Activated CD8-positive, alpha-beta T cell treated with anti-CD3 and anti-CD28 coated beads for 36 hours (primary cell): Measurements from ENCODE around the gene OR2Z1. TPM values are rescaled to one million over a fixed set of nuclear protein-coding genes. Genes with fewer than 3 reads are reported as not detected.
A peak's percentile ranks its signal among the peaks of the same experiment; 100 is the strongest.
"Not testable (repeated sequence)": the region's sequence is repeated elsewhere in the genome, so short reads cannot be mapped to it uniquely, and the experiment has no call there.

ENCODE experiments used
- ATAC-seq: fragments of 200-7000 bp; cut with Tn5 transposase; one replicate; pipeline ENCODE4 v1.10.0; 2021; ENCODE audit warnings: mild to moderate bottlenecking, moderate library complexity
- CTCF ChIA-PET: fragments of 350-600 bp; sonication (Branson Sonifier 250); formaldehyde crosslinking; loops from one replicate; lab custom pipeline; 2021; ENCODE audit warnings: antibody characterized with exemption; lab: Charles Lee
- POLR2A ChIA-PET: fragments of 350-600 bp; sonication (Branson Sonifier 250); formaldehyde crosslinking; loops from one replicate; lab custom pipeline; 2021; ENCODE audit warnings: antibody characterized with exemption; lab: Charles Lee
- DNase-seq: peaks from one replicate; pipeline ENCODE4 v3.0.0-alpha.2; 2020
- H3K27ac Mint-ChIP-seq: one replicate; pipeline ENCODE4 v1.8.0; 2021; ENCODE audit warnings: mild to moderate bottlenecking, mixed read lengths
- H3K27me3 Mint-ChIP-seq: one replicate; pipeline ENCODE4 v1.8.0; 2021; ENCODE audit warnings: mixed read lengths
- H3K36me3 Mint-ChIP-seq: one replicate; pipeline ENCODE4 v1.8.0; 2021; ENCODE audit warnings: low read depth, mixed read lengths
- H3K4me1 Mint-ChIP-seq: one replicate; pipeline ENCODE4 v1.8.0; 2021; ENCODE audit warnings: low read depth, mixed read lengths
- H3K4me3 Mint-ChIP-seq: one replicate; pipeline ENCODE4 v1.8.0; 2021; ENCODE audit warnings: mild to moderate bottlenecking, moderate library complexity, mixed read lengths
- H3K9me3 Mint-ChIP-seq: one replicate; pipeline ENCODE4 v1.8.0; 2021; ENCODE audit warnings: mixed read lengths
- intact Hi-C: fragments of 100-400 bp; cut with micrococcal nuclease; formaldehyde crosslinking; loops from one replicate; pipeline ENCODE4 v1.10.0; 2022
- total RNA-seq, 2 experiments: library from RNA; stranded (reverse); gene quantifications; one replicate each; pipeline ENCODE4 v1.2.3, GENCODE V29; 2021
- TF ChIP-seq, protein P1 (sequence below): fragments of 200-600 bp; IDR thresholded peaks from one replicate; pipeline ENCODE4 v1.8.0; 2022; ENCODE audit warnings: antibody characterized with exemption, mild to moderate bottlenecking

The OR2Z1 gene
- total RNA-seq, 2 experiments from 2014 or later, result not detected

DNA sequence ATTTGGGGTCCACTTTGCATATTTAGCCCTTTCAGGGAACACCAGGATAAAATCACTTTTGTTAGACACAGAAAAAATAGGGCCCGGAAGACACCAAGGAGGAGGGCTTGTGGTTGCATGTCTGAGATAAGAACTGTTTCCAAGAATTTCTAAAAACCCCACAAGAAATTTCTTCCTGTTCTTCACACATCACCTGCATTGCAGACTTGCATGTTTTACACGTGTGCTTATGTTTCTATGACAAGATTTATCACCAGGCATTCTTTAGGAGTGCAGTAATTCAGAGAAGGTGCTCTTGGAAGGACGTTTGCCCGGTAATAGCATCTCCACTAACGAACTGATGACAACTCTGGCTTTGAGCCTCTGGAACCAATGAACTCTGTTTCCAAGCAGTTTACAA lies 15.7 kb upstream of the OR2Z1 start:
- CTCF ChIA-PET, result interaction anchor here (0.7 kb wide), 1 partner anchor 12 kb away, joined by 3 read pairs; no protein-coding TSS in a partner anchor
- POLR2A ChIA-PET, result no interaction called here
- Mint-ChIP-seq H3K9me3 (no peaks in the 10 kb centered on the region), H3K27ac (peak overlapping the region; percentile 83), H3K27me3 (peaks cover 2% of the 10 kb centered on the region), H3K4me3 (no peak overlapping the region), H3K36me3 (no peaks in the 10 kb centered on the region), H3K4me1 (peaks cover 44% of the 10 kb centered on the region)
- ATAC-seq (peak; percentile 25), DNase-seq (no peak)
- intact Hi-C loops, result no loop called here
- TF ChIP-seq, protein P1, sequence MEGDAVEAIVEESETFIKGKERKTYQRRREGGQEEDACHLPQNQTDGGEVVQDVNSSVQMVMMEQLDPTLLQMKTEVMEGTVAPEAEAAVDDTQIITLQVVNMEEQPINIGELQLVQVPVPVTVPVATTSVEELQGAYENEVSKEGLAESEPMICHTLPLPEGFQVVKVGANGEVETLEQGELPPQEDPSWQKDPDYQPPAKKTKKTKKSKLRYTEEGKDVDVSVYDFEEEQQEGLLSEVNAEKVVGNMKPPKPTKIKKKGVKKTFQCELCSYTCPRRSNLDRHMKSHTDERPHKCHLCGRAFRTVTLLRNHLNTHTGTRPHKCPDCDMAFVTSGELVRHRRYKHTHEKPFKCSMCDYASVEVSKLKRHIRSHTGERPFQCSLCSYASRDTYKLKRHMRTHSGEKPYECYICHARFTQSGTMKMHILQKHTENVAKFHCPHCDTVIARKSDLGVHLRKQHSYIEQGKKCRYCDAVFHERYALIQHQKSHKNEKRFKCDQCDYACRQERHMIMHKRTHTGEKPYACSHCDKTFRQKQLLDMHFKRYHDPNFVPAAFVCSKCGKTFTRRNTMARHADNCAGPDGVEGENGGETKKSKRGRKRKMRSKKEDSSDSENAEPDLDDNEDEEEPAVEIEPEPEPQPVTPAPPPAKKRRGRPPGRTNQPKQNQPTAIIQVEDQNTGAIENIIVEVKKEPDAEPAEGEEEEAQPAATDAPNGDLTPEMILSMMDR, result no peak

DNA sequence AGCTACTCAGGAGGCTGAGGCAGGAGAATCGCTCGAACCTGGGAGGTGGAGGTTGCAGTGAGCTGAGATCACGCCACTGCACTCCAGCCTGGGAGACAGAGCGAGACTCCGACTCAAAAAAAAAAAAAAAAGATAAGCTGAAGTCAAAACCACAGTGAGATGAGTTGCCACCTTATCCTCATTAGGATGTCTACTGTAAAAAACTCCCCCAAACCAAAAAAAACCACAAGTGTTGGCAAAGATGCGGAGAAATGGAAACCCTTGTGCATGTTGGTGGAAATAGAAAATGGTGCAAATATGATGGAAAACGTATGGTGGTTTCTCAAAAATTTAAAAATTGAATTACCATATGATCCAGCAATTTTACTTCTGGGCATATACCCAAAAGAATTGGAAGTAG lies 11.1 kb upstream of the OR2Z1 start:
- H3K4me3 Mint-ChIP-seq, H3K27ac Mint-ChIP-seq, H3K36me3 Mint-ChIP-seq, POLR2A ChIA-PET, DNase-seq, ATAC-seq, intact Hi-C loops, H3K4me1 Mint-ChIP-seq, H3K27me3 Mint-ChIP-seq: not testable (repeated sequence)
- CTCF ChIA-PET, result interaction anchor here (1.6 kb wide), 1 partner anchor 16 kb away, joined by 3 read pairs; no protein-coding TSS in a partner anchor
- H3K9me3 Mint-ChIP-seq, result peaks cover 10% of the 10 kb centered on the region

DNA sequence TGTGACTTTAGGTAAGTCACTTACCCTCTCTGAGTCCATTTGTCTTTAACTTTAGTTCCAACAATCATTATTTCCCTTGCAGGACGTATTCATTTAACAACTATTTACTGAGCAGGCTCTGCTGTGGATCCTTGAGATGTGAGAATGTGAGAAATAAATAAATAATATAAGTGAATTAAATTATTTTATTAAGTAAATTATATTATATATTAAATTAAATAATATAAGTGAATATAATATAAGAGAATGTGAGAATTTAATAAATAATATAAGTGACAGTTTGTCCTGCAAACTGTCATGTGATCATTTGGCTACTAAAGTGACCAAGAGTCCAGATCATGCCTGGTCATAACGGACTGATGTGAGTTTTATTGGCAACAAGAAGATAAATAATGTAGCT lies 598 bp downstream of the OR2Z1 start:
- CTCF ChIA-PET, result interaction anchor here (1.4 to 1.6 kb wide), 2 partner anchors 24 to 28 kb away, joined by 4 read pairs; partner anchors contain the start of gene ACTL9
- Mint-ChIP-seq H3K9me3 (peaks cover 3% of the 10 kb centered on the region), H3K27me3 (peaks cover 6% of the 10 kb centered on the region), H3K36me3 (no peaks in the 10 kb centered on the region), H3K4me3 (no peak overlapping the region), H3K27ac (no peak overlapping the region), H3K4me1 (no peaks in the 10 kb centered on the region)
- DNase-seq (no peak), ATAC-seq (no peak)
- POLR2A ChIA-PET, result no interaction called here
- TF ChIP-seq, protein P1, result no peak
- intact Hi-C loops, result no loop called here

DNA sequence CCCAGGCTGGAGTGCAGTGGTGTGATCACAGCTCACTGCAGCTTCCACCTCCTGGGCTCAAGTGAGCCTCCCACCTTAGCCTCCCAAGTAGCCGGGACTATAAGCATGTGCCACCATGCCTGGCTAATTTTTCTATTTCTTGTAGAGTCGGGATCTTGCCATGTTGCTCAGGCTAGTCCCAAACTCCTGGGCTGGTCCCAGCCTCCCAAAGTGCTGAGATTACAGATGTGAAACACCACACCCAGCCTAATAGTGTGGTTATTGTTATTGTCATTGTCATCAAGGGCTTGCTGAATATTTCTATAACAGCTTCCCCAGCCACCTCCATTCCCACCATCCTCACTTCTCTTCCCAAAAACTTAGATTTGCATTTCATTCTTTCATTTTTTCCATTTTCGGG lies 2.8 kb downstream of the OR2Z1 start:
- no peaks in the 10 kb centered on the region for H3K9me3 Mint-ChIP-seq
- H3K27ac Mint-ChIP-seq, result no peak overlapping the region
- H3K4me3 Mint-ChIP-seq, result no peak overlapping the region
- ChIA-PET POLR2A (no interaction called here), CTCF (no interaction called here)
- H3K36me3 Mint-ChIP-seq, result no peaks in the 10 kb centered on the region
- TF ChIP-seq, protein P1, result no peak
- no peaks in the 10 kb centered on the region for H3K4me1 Mint-ChIP-seq
- DNase-seq (no peak), ATAC-seq (no peak)
- intact Hi-C loops, result no loop called here
- H3K27me3 Mint-ChIP-seq, result peaks cover 6% of the 10 kb centered on the region

DNA sequence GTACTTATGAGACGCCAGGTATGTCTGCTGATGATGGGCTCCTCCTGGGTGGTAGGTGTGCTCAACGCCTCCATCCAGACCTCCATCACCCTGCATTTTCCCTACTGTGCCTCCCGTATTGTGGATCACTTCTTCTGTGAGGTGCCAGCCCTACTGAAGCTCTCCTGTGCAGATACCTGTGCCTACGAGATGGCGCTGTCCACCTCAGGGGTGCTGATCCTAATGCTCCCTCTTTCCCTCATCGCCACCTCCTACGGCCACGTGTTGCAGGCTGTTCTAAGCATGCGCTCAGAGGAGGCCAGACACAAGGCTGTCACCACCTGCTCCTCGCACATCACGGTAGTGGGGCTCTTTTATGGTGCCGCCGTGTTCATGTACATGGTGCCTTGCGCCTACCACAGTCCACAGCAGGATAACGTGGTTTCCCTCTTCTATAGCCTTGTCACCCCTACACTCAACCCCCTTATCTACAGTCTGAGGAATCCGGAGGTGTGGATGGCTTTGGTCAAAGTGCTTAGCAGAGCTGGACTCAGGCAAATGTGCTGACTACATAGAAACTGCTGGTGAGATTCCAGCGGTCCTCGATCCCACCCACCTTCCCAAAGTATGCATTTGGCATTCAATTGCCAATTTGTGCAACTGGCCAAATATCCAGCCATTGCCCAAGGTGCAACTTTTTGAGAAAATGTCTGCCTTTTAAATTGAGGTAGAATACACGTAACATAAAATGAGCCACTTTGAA lies 10.2 kb downstream of the OR2Z1 start:
- H3K36me3 Mint-ChIP-seq, result no peaks in the 10 kb centered on the region
- peak; percentile 33 for DNase-seq
- no peaks in the 10 kb centered on the region for H3K4me1 Mint-ChIP-seq
- no peaks in the 10 kb centered on the region for H3K9me3 Mint-ChIP-seq
- no peak overlapping the region for H3K4me3 Mint-ChIP-seq
- ChIA-PET CTCF (interaction anchor here (2.1 kb wide), 1 partner anchor 77 kb away, joined by 6 read pairs; no protein-coding TSS in a partner anchor), POLR2A (no interaction called here)
- ATAC-seq, result no peak
- H3K27me3 Mint-ChIP-seq, result peaks cover 3% of the 10 kb centered on the region
- H3K27ac Mint-ChIP-seq, result no peak overlapping the region
- intact Hi-C loops, result no loop called here
- TF ChIP-seq, protein P1, result no peak
